ENCODE data around the gene LRRC2. TPM values are rescaled to one million over a fixed set of nuclear protein-coding genes. Genes with fewer than 3 reads are reported as not detected.

The LRRC2 gene
- polyA plus RNA-seq, 3 donors = not detected

DNA sequence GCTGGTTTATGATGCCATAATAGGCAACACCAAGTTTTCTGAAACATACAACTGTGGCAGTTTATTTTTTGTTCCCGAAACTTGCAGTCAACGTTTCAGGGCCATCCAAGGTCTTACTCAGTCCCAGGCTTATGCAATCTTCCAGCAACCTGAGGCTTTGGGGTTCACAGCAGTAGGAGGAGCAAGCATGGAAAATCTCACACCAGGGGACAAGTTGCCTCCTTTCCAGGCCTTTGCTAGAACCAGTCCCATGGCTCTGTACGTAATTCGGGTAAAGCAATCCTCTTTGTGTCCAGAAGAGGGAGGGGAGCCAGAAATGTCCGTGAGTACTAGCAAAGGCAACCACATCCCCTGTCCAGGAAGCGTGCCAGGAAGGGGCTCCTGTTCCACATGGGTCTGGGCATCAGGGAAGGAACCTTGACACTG is 41.5 kb upstream of the LRRC2 start:
- Histone ChIP-seq H3K27me3 (ENCODE audit: control insufficient read depth in 2 of 2, insufficient read depth in 2 of 2, low read length in 2 of 2) (no peaks in the 10 kb centered on the region), H4K20me1 (ENCODE audit: insufficient read depth, low read length) (no peaks in the 10 kb centered on the region), H3K4me2 (replicated peaks; ENCODE audit: extremely low read depth, low read length, poor library complexity, severe bottlenecking) (no peak overlapping the region), H3K4me3 (replicated peaks in 1 of 3; ENCODE audit: low read depth in 2 of 3, low read length in 3 of 3) (no peak overlapping the region), H3K36me3 (replicated peaks in 1 of 2; ENCODE audit: control insufficient read depth in 1 of 2, insufficient read depth in 2 of 2, low read length in 2 of 2) (no peaks in the 10 kb centered on the region), H3K9ac (ENCODE audit: insufficient read depth, low read length, poor library complexity, severe bottlenecking) (no peak overlapping the region), H3K9me3 (replicated peaks in 1 of 2; ENCODE audit: control insufficient read depth in 1 of 2, insufficient read depth in 1 of 2, low read length in 2 of 2) (no peaks in the 10 kb centered on the region), H2AFZ (ENCODE audit: insufficient read depth, low read depth, low read length, poor library complexity, severe bottlenecking) (no peak overlapping the region), H3K79me2 (ENCODE audit: insufficient read depth, low read length) (no peaks in the 10 kb centered on the region), H3K27ac (ENCODE audit: low read depth in 1 of 2, low read length in 2 of 2) (no peak overlapping the region), H3K4me1 (ENCODE audit: control insufficient read depth in 1 of 2, insufficient read depth in 2 of 2, low read length in 2 of 2) (peaks cover 0 to 4% of the 10 kb centered on the region in 2 donors)
- TF ChIP-seq, protein P1, sequence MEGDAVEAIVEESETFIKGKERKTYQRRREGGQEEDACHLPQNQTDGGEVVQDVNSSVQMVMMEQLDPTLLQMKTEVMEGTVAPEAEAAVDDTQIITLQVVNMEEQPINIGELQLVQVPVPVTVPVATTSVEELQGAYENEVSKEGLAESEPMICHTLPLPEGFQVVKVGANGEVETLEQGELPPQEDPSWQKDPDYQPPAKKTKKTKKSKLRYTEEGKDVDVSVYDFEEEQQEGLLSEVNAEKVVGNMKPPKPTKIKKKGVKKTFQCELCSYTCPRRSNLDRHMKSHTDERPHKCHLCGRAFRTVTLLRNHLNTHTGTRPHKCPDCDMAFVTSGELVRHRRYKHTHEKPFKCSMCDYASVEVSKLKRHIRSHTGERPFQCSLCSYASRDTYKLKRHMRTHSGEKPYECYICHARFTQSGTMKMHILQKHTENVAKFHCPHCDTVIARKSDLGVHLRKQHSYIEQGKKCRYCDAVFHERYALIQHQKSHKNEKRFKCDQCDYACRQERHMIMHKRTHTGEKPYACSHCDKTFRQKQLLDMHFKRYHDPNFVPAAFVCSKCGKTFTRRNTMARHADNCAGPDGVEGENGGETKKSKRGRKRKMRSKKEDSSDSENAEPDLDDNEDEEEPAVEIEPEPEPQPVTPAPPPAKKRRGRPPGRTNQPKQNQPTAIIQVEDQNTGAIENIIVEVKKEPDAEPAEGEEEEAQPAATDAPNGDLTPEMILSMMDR (IDR thresholded peaks at IDR 0.05) = peak; percentile 18
- no peaks in the 10 kb centered on the region for H3K27me3 Mint-ChIP-seq (ENCODE audit: low read depth in 3 of 3)
- H3K4me3 Mint-ChIP-seq = no peak overlapping the region
- no peaks in the 10 kb centered on the region for H3K36me3 Mint-ChIP-seq
- 61% methylated on average over 4 of the region's 6 CpGs for WGBS (ENCODE audit: insufficient coverage)
- no peaks in the 10 kb centered on the region for H3K9me3 Mint-ChIP-seq
- intact Hi-C loops (cut with micrococcal nuclease) = no loop called here
- H3K4me1 Mint-ChIP-seq = peaks cover 21% of the 10 kb centered on the region
- DNase-seq = no peak
- H3K27ac Mint-ChIP-seq = peak overlapping the region in 1 of 7 donors; percentile 6

DNA sequence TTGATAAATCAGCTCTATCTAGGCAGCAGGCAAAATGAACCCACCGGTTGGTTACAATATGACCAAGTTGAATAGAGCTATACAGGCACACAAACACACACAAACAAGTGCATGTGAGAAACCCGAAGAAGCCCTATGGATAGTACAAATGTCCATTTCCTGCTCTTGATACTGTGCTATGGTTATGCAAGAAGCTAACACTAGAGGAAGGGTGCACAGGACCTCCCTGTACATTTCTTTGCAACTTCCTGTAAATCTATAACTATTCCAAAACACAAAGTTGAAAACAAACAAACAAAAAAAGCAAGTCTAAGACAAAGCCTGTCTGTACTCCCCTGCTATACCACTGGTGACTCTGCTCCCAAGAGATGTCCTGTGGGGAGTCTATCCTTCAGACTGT is 38.0 kb upstream of the LRRC2 start:
- H3K4me3 ChIP-seq (replicated peaks in 1 of 3; ENCODE audit: low read depth in 2 of 3, low read length in 3 of 3) = no peak overlapping the region
- H3K4me2 ChIP-seq (replicated peaks; ENCODE audit: extremely low read depth, low read length, poor library complexity, severe bottlenecking) = no peak overlapping the region
- 20% methylated on average over 1 of the region's 2 CpGs for WGBS (ENCODE audit: insufficient coverage)
- H3K9me3 ChIP-seq (replicated peaks in 1 of 2; ENCODE audit: control insufficient read depth in 1 of 2, insufficient read depth in 1 of 2, low read length in 2 of 2) = no peaks in the 10 kb centered on the region
- intact Hi-C loops (cut with micrococcal nuclease) = no loop called here
- H3K27ac ChIP-seq (ENCODE audit: low read depth in 1 of 2, low read length in 2 of 2) = no peak overlapping the region
- Mint-ChIP-seq H3K27me3 (ENCODE audit: low read depth in 3 of 3) (peaks cover 0 to 2% (median under 1%) of the 10 kb centered on the region in 3 donors), H3K27ac (peak overlapping the region in 1 of 7 donors; percentile 4), H3K9me3 (peaks cover 0 to under 1% (median 0%) of the 10 kb centered on the region in 7 donors), H3K4me3 (no peak overlapping the region), H3K36me3 (no peaks in the 10 kb centered on the region), H3K4me1 (peaks cover 17% of the 10 kb centered on the region)
- peaks cover 0 to 4% of the 10 kb centered on the region in 2 donors for H3K4me1 ChIP-seq (ENCODE audit: control insufficient read depth in 1 of 2, insufficient read depth in 2 of 2, low read length in 2 of 2)
- TF ChIP-seq, protein P1 (IDR thresholded peaks at IDR 0.05) = no peak
- peak overlapping the region; percentile 21 for H2AFZ ChIP-seq (ENCODE audit: insufficient read depth, low read depth, low read length, poor library complexity, severe bottlenecking)
- H3K27me3 ChIP-seq (ENCODE audit: control insufficient read depth in 2 of 2, insufficient read depth in 2 of 2, low read length in 2 of 2) = no peaks in the 10 kb centered on the region
- no peak for DNase-seq
- no peaks in the 10 kb centered on the region for H3K79me2 ChIP-seq (ENCODE audit: insufficient read depth, low read length)
- no peaks in the 10 kb centered on the region for H4K20me1 ChIP-seq (ENCODE audit: insufficient read depth, low read length)
- no peaks in the 10 kb centered on the region for H3K36me3 ChIP-seq (replicated peaks in 1 of 2; ENCODE audit: control insufficient read depth in 1 of 2, insufficient read depth in 2 of 2, low read length in 2 of 2)
- H3K9ac ChIP-seq (ENCODE audit: insufficient read depth, low read length, poor library complexity, severe bottlenecking) = no peak overlapping the region

Measured in CD14-positive monocyte (primary cell).